ENCODE results near the gene GRID2IP.
A peak's percentile ranks its signal among the peaks of the same experiment; 100 is the strongest.

GRID2IP gene

DNA sequence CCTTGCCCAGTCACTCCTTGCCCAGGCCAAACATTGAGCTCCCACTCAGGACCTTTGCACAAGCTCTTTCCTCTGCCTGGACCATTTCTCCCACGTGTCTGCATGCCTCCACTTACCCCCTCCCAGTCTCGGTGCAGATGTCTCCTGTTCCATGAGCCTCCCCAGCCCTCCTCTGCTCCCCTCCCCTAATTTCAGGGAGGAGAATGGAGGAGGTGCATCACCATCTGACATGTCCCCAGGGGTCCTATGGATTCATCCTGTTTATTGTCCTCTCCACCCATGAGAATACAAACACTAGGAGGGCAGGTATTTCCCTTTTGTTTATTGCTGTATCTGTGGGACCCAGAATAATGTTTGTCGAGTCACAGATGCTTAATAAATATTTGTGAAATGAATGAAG is 8.6 kb upstream of the GRID2IP start:
- no peak for DNase-seq

DNA sequence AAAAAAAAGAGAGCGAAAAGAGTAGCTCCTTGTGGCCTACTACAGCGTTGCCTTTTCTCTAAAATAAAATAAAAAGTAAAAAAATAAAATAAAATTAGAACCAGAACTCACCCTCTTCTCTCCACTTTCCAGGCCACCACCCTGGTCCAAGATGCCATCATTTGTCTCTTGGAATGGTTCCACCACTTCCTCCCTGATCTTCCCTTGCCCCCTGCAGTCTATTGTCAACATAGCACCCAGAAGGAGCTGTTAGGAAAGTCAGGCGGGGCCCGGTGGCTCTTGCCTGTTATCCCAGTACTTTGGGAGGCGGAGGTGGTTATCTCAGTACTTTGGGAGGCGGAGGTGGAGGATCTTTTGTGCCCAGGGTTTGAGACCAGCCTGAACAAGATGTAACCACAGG is 7.6 kb upstream of the GRID2IP start:
- no peak for DNase-seq

DNA sequence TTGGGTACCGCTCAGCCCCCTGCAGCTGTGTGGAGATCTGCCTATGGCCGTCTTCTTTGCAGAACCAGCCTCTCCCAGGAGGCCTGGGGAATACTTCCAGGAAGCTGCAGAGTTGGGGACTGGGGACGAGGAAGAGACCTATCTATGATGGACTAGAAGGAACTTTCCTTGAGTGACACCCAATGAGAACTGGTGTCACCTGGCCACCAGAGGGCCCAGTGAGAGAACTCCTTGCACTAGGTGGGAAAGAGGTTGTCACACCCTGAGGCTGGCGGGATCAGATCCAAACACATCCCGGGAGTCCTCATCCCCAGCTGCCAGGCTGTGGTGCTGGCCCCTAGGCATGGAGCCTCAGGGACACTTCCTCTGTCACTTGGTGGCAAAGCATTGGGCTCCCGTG is 4.9 kb upstream of the GRID2IP start:
- no peak for DNase-seq

DNA sequence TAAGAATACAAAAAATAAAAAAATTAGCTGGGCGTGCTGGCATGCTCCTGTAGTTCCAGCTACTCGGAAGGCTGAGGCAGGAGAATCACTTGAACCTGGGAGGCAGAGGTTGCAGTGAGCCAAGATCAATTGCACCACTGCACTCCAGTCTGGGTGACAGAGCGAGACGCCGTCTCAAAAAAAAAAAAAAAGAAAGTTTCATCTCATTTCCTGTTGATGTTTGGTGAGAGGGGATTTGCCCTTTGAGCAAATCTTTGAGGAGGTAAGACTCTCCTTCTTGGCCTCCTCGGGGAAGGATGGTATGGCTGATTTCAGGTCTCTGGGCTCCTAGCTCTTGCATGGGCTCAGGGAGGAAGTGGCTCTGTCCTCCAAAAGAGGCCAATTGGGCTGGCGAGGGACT is 3.6 kb upstream of the GRID2IP start:
- DNase-seq: no peak

DNA sequence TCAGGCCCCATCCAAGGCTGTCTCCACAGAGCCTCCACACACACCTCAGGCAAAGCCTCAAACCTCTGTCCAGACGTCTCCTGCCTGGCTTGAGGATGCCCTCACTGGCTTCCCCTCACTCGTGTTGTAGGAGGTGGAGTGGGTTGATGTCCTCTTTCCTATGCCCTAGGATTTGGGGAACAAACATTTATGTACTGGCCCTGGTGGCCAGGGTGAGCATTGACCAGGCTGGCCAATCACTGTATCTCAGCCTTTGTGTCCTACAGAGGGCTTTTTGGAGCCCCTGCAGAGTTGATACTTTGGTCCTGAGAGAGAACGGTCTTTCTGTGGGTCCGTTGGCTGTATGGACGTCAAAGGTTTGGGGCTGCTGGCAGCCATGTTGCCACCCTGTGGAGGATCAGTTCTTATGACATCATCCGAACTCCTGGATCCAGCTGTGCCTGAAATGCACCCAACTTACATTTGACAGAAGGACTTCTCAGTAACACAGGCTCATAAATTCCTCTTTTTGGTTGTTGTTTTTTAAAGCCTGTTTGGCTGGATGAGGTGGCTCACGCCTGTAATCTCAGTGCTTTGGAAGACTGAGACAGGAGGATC is 2.3 kb upstream of the GRID2IP start:
- no peak for DNase-seq

DNA sequence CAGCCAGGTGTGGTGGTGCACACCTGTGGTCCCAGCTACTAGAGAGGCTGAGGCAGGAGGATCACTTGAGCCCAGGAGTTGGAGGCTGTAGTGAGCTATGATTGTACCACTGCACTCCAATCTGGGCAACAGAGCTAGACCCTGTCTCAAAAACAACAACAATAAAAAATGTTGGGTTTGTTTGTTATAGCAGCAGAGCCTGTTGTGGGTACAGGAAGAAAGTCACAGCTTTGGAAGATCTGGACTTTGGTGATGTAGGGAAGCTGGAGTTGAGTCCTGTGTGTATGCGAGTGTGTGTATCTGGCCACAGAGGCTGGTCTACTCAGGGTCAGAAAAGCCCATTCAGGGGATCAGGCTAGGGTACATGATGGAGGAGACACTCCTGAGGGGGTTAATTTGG is 3.9 kb downstream of the GRID2IP start:
- no peak for DNase-seq

DNA sequence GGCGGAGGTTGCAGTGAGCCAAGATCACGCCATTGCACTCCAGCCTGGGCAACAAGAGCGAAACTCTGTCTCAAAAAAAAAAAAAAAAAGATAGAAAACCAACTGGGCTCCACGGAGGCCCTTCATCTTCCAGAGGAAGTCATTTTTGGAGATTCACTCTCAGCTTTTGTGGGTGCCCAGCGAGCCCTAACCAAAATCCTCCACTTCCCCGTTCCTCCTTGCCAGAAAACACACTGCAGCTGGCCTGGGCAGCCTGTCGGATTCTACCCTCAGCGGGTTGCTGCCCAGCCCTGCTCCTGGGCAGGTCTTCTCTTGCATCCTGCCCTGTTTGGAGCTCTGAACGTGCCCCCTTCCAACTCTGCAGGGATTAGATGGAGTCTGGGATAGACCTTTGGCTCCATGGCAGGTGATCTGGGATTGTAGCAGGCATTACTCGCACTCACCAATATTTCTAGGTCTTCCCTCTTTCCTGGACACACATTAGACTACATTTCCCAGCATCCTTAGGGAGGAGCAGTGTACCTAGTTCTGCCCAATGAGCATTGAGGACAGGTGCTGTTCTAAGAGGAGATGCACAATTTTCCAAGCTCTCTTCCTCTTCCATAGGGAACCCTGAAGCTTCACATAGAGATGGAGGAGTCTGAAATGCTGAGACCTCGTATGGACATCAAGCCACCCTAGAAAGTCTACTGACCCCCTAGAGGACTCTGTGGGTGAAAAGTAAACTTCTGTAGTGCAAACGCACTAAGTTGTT is 4.6 kb downstream of the GRID2IP start:
- DNase-seq: no peak

DNA sequence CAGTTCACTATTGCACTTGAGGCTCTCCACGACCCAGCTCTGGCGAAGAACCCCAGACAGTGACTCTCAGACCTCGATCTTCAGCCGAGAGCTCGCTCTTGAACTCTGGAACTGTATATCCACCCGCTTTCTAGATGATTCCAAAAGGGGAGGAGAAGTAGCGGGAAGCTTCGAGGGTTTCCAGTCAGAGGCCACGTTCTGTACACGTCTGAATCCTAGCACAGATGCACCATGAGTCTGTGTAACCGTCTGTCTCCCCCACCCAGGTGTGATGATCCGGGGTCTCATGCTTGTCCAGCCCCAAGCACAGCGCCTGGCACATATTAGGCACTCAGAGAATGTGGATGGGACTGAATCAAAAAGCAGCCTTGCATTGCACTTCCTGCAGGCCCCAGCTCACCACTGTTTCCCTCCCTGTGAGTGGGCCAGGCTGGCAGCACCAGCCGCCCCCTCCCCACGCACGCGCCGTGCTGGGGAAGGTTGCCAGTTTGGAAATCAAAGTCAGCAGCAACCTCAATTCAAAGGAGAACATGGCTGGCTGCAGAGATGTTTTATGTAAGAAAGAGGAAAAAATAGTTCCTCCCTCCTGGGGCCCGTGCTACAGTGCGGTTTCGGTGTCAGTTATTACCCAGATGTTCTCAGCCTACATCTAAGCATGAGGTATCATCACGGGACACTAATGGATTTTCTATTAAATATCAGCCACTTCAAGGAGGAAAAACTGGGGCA is 5.7 kb downstream of the GRID2IP start:
- no peak for DNase-seq

DNA sequence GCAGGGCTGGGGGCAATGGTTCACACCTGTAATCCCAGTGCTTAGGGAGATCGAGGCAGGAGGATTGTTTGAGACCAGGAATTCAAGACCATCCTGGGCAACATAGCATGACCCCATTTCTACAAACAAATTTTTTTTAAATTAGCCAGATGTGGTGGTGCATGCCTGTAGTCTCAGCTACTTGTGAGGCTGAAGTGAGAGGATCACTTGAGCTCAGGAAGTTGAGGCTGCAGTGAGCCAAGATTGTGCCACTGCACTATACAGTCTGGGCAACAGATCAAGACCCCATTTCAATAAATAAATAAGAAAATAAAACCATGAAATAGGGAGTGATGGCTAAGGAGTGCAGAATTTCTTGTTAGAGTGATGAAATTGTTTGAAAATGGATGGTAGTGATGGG is 8.9 kb downstream of the GRID2IP start:
- DNase-seq: no peak

DNA sequence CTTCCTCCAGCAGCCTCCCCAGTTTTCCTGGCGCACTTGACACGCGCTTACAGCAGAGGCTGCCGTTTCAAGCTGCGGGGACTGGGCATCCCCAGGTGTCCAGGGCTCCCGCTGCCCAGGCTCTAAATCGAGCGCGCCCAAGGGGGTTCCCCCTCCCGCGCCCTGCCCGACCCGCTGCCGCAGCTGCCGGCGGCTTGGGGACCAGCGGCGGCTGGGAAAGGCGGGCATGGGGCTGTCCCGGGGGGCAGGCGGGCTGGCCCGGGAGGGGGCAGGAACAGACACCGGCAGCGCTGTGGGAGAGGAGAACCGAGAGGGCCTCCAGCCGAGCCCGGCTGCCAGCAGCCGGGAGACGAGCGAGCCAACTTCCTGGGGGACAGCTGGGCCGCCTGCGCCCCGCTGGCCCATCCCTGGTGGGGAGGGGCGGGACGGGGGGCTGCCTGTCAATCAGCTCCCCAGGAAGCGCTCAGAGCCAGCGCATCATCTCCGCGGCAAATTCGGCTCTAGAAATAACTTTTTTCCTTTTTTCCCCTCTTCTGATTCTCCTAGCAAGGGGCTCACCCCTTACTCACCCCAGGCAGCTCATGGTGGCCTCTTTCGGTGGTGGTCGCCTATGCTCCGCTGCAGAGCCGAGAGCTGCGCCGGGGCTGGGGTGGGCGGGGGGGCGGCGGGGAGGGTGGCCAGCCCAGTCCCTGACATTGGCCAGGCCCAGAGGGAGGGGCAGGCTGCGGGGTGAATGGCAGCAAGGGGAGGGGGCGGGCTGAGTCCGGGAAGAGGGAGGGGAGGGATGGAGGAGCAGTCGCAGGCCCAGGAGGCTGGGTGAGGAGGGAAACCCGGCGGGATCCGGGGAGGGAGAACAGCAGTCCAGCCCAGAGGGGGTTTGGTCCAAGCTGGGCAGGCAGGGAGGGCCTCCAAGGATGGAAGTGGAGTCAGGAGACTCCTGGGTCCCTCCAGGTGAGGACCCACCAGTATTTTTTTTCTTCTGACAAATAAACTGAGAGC is 14.7 kb downstream of the GRID2IP start:
- no peak for DNase-seq

DNA sequence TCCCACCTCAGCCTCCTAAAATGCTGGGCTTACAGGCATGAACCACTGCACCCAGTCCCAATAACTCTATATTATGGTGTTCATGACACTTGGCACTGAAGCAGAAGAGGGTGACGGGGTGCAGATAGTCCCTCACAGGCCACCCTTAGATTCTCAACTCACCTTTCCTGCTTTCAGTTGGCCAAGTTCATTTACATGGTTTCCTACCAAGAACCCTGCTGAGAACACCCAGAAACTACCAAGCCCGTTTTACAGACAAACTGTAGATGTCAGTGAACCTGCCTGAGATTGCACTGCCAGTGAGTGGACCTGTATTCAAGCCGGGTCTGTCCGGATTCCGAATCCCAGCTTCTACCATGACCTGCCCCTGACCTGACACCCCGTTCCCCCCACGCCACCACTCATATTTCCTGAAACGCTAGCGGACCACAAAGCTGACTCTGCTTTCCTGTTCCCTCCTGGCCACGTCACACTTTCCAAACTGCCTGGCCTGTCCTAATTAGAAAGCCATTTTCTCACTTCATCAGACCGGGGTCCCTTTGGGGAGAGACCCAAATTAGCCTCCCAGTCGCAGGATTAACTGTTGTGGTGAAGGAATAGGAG is 17.3 kb downstream of the GRID2IP start:
- DNase-seq: peak; percentile 30 to 31

DNA sequence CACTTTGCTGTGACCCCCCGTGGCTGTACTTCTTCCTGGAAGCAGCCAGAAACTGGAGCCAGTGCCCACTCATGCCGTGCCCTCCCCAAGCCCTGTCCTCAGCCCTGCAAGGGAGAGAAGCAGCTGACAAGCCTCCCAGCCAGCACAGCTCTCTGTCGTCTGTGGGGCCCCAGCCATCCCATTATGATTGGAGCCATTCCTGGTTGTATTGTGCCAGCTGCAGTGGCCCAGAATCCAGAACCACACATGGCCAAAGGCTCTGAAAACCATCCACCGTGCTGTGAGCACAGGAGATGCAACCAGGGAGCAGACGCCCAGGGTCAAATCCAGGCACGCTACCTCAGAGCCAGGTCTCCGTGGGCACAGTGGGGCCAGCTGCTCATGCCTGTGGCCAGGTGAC is 18.7 kb downstream of the GRID2IP start:
- DNase-seq: no peak

DNA sequence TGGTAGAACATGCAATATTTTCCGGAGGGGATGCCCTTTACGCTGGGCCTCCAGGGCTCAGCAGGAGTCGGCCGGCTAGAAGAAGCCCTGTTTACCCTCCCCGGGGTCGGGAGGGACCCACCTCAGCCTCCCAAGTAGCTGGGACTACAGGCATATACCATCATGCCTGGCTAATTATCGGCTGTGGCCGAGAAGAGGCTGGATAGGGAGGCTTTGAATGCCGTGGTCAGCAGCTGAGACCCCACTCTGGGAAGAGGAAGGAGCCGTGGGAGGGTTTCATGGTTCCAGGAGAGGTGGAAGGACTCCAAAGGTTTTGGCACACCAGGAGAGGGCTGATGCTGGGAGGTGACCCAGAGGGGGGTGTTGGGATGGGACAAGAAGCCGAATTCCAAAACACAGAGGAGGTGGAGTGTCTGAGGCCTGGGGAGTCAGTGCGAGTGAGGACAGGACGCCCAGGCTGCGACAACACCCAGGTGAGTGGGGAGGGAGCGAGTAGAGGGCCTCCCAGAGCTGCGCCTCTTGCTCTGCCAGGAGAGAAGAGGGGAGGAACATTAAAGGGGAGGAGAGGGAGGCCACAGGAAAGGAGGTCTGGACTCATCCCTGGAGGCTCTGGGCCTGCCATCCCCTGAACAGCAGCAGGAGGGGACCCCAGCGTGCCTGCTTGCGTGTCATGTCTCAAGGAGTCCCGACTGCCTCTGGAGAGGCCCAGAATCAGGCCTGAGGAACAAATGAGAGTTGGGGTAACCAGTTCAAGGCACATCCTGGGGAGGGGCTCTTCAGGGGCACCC is 19.6 kb downstream of the GRID2IP start:
- DNase-seq: no peak

DNA sequence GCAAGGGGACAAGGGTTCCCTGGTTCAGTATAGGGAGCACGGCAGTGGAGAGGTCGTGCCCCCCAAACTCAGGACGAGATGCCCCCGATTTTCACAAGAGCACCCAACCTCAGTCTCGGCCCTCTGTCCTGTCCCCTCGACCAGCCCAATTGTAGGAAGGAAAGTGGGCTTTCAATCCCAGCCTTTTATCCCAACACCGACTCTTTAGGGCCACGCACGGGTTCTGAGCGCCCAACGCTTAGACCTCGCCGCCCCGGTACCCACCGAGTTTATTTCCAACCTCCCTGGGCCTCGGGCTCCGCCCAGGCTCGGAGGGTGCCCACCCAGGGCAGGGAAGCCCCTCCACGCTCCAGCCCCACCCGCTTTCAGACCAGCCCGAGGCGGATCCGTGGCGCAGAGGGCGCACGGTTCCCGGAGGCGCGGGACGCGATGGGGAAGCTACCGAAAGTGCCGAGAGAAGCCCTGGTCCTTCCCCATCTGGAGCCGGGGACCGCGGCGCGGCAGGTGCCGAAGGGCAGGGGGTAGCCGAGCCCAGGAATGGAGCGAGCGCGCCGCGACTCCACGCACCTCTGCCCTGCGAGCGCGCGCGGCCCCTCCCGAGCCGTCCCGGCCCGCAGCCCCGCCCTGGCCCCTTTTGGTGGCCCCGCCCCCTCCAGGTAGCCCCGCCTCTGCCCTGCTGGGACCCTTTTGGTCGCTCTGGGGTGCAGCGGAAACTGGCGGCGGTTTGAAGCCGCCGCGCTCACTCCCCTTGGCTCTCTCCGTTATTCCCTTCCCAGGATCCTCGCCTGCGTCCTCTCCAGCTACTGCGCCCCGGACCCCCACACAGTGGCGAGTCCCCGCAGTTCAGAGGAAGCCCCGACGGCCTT is 20.4 kb downstream of the GRID2IP start:
- peak; percentile 46 to 57 for DNase-seq

DNA sequence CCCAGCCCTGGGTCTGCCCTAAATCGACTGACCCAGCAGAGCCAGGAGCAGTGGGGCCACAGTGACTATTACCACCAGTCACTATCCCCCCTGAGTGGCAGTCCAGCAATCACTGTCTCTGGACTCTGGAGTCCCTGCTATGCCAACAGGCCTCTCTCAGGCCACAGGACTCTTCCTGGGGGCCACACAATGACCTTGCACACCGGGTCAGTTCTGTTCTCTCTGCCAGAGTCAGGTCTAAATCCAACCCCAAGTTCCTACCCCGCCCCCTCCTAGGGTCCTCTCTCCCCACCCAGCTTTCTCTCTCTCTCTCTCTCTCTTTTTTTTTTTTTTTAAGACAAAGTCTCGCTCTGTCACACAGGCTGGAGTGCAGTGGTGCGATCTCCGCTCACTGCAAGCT is 21.6 kb downstream of the GRID2IP start:
- DNase-seq: no peak

DNA sequence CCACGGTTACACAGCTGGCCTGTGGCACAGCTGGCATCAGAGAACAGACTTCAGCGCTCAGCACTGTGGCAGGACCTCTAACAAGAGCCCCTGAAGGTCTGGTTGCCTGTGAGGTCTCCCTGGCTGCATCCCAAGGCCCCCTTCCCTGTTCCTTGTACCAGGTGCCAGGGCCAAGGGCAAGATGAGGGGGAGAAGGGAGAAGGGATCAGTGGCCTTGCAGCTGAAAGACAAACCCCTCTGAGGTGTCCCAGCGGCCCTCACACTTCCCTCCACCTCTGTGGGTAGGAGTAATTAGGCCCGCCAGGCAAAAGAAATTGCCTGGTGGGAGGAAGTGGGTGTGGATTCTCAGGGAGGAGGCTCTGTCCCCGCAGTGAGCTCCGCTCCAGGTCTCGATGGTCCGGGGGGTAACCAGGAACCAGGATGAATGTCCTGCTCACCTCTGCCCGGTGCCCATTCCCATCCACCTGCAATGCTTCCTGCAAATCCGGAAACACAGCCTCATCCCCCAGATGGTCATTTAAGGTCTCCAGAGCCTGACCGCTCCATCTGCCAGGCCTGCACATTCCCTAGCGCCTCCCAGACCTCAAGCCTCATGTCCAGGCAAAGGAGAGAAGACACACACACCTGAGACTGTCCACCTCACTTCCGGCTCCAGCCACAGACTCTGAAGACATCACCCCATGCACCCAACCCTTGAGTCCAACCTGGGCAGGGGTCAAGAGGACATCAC is 22.7 kb downstream of the GRID2IP start:
- DNase-seq: no peak

DNA sequence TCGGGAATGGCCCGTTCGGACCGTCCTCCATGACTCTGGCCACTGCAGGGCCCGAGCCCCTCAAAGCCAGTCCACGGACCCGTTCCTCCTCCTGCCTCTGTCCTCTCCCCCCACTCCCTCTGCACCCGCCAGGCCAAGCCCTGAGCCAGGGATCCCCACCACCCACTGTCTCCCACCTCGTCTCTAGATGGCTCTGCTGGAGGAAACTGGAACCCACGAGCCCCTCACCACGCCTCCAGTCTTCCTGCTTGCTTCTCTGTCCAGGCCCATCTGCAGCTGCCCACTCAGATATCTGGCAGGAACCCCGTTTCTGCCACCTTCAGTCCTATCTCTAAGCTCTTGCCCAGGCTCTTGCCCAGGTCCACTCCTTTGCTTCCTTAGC is 24.3 kb downstream of the GRID2IP start:
- no peak for DNase-seq

DNA sequence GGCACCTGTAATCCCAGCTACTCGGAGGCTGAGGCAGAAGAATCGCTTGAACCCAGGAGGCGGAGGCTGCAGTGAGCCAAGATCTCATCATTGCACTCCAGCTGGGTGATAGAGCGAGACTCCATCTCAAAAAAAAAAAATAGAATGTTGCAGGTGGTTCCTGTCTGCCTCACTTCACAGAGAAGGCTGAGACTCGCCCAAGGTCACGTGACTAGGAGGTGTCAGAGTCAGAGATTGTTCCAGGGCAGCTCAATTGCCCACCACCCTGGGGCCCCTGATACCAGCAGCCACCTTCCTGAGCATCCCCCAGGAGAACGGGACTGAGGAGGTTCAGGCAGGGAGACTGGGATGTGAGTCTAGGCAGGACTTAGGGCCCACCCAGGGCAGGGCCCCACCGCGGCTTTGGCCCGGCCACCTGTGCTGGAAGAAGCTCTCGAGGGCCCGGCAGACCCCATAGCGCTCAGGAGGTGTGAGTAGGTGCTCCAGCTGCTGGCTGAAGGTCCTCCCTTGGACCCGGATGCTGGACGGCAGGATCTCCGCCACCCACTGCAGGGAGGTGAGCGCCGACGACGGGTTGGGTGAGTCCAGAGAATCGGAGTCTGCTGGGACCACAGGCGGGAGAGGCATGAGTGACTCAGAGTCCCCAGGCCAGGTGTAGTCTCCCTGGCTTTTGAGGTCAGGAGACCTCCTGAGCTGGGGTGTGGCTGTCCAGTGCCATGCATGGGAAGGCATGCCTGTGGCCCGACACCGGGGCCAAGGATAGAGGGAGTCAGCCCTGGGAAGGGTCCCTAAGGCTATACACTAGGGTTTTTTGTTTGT is 30.9 kb downstream of the GRID2IP start:
- DNase-seq: no peak

DNA sequence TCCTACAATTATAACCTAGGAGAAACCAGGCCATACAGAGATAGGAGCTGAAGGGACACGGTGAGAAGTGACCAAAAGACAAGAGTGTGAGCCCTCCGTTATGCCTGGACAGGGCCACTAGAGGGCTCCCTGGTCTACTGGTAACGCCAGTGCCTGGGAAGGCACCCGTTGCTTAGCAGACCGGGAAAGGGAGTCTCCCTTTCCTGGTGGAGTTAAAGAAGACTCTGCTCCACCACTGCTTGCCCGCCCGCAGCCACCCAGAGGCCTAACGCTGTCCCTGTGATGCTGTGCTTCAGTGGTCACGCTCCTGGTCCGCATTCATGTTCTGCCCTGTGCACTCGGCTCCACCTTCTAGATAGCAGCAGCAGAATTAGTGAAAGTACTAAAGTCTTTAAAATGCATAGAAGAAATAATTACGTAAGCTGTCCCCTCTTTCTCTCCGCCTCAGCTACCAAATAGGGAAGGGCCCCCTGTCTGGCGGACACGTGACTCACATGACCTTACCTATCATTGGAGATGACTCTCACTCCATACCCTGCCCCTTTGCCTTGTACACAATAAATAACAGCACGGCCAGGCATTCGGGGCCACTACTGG is 34.8 kb downstream of the GRID2IP start:
- DNase-seq: peak; percentile 62 to 69
